HG02763 (cell line): ENCODE measurements around the gene ABCA7.

Experiments
- ATAC-seq: cut with Tn5 transposase; IDR thresholded peaks from one replicate; pipeline ENCODE4 v1.9.1; 2021; ENCODE audit warnings: mild to moderate bottlenecking, moderate library complexity; ENCODE audit not compliant: unreplicated experiment

ABCA7 gene

GRCh38 chr19:1068009-1069001, 28.4 kb downstream of the ABCA7 start:
- no peak for ATAC-seq

GRCh38 chr19:1069009-1069779, 29.3 kb downstream of the ABCA7 start:
- no peak for ATAC-seq

DNA sequence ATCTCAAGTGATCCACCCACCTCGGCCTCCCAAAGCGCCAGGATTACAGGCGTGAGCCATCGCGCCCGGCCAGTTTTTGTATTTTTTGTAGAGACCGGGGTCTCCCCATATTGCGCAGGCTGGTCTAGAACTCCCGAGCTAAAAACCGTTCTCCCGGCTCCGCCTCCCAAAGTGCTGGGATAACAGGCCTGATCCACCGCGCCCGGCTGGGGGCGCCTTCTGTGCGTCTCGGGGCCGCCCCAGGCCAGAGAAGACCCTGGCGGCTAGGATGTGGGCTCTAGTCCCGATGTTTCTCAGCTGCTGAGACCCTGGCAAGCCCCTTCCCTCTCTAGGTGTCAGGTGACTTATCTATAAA, 30.6 kb downstream of the ABCA7 start:
- ATAC-seq, result no peak

DNA sequence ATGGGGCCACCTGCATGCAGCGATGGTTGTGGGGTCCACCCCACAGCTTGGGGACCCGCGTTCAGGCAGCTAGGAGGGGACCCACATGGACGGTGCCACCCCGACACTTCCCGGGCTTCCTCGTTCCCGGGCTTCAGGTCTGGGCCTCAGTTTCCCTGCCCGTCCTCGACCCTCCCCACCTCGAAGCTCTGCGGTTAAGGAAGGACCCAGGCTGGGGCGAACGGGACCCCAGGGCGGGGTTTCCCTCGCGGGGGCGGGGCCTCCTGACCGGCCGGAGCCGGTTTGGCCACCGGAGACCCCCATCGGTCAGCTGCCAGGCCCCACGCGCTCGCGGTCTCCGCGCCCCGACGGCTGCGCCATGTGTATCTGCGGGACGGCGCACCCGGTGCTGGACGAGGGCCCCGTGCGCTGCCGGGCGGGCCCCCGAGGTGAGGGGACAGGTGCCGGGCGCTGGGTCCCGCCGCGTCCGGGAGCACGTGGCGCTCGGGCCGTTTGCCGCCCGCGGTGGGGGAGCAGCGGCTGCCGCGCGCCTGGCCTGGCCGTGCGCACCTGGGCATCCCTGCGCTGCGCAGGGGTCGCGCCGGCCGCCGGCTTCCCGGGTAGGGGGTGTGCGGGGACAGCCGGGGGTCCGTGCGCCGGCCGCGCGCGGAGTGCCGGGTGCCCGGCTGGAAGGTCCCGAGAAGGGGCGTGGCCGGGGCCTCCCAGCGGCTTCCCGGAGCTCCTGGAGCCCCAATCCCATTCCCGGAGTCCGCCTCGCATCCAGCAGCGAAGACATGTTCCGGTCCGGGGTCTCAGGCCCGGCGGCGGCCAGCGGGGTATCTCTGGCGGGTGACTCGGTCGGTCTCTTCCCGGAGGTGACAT, 31.3 kb downstream of the ABCA7 start:
- no peak for ATAC-seq

DNA sequence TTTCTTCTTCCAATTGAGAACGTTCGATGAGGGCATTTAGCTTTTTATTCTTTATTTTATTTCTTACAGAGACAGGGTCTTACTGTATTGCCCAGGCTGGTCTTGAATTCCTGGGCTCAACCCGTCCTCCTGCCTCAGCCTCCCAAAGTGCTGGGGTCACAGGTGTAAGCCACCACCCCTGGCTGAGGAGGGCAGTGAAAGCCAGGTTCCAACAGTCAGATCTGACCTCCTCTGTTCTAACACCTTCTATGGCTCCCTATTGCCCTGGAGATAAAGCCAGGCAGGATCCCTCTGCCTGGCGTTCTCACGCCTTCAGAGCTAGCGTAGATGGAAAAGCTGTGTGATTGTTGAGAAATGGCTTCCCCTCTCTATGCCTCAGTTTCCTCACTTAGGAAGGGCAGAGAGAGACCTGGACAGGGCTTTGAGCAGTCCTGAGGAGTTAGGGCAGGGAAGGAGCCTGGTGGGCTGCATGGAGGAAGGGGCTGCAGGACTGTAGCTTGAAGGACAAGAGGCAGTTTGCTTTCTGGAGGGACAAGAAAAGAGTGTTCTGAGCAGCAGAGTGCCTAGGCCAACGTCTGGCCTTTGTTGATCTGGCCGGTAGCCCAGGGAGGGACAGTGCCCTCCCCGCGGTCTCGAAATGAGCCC, 32.6 kb downstream of the ABCA7 start:
- ATAC-seq, result no peak

- ATAC-seq, result no peak
These were observed 33.4 kb downstream of the ABCA7 start for GRCh38 chr19:1073063-1073955.

DNA sequence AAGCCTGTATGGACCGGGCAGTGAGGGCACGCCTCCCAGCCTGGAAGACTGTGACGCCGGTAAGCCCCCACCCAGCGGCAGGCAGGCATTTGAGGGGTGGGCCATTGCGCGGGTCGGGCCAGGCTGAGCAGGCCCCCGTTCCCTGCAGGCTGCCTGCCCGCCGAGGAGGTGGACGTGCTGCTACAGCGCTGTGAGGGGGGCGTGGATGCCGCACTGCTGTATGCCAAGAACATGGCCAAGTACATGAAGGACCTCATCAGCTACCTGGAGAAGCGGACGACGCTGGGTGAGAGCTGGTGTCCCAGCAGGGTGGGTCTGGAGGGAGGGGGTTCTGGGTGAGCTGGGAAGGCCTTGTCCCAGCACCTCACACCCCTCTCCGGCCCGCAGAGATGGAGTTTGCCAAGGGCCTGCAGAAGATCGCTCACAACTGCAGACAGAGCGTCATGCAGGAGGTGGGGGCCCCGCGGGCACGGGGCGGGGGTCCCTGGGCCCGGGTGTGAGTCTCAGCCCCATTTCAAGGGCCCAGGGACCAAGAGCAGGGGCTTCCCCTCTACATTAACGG, 34.1 kb downstream of the ABCA7 start:
- ATAC-seq, result no peak

DNA sequence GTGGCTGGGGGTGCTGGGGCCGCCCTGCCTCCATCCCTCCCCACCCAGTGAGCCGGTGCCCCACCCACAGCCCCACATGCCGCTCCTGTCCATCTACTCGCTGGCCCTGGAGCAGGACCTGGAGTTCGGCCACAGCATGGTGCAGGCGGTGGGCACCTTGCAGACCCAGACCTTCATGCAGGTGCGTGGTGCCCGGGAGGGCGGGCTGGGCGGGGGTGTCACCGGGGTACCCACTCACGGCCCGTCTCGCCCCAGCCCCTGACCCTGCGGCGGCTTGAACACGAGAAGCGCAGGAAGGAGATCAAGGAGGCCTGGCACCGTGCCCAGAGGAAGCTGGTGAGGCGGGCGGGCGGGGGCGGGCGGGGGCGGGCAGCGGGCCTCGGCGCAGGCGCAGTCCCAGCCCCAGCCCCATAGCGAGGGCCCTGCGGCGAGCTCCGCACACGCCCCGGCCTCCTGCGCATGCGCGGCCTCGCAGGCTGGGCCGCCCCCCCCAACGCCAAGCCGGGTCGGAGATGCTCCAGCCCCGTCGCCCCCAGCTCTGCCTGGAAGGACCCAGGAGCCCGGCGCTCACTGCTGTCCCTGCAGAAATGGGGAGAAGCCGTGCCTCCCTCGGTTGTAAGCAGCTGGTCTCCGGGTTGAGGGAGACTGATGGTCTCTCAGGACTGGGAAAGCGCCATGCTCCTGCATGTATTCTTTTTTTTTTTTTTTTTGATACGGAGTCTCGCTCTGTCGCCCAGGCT, 34.8 kb downstream of the ABCA7 start:
- ATAC-seq, result peak; percentile 51

DNA sequence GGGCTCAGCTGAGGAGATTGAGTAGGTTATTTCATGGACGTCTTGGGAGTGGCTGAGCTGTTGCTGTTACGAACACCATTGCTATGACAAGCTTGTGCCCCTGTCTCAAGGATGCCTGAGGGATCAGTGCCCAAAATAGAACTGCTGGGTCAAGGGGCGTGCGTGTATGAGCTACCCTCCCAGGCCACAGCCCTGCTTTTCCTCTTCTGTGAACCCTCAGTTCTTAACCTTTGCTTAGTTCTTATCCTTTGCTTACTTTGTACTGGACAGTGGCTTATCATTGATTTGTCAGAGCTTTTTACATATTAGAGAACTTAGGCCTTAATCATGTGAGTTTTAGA, 36.1 kb downstream of the ABCA7 start:
- ATAC-seq, result no peak

- peak; percentile 52 for ATAC-seq
These were observed 37.0 kb downstream of the ABCA7 start for GRCh38 chr19:1076951-1077350.

DNA sequence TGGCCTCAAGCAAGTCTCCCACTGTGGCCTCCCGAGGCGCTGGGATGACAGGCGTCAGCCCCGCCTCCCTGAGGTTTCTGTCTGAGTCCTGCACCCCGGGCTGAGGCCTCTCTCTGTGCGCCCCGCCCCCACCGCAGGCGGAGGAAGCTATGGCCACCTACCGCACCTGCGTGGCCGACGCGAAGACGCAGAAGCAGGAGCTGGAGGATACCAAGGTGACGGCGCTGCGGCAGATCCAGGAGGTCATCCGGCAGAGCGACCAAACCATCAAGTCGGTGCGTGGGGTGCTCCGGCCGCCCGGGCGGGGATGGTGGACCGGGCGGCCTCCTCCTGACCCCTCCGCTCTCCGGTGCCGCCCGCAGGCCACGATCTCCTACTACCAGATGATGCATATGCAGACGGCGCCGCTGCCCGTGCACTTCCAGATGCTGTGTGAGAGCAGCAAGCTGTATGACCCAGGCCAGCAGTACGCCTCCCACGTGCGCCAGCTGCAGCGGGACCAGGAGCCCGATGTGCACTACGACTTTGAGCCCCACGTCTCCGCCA, 39.7 kb downstream of the ABCA7 start:
- ATAC-seq, result no peak

GRCh38 chr19:1080360-1081161, 40.7 kb downstream of the ABCA7 start:
- no peak for ATAC-seq

DNA sequence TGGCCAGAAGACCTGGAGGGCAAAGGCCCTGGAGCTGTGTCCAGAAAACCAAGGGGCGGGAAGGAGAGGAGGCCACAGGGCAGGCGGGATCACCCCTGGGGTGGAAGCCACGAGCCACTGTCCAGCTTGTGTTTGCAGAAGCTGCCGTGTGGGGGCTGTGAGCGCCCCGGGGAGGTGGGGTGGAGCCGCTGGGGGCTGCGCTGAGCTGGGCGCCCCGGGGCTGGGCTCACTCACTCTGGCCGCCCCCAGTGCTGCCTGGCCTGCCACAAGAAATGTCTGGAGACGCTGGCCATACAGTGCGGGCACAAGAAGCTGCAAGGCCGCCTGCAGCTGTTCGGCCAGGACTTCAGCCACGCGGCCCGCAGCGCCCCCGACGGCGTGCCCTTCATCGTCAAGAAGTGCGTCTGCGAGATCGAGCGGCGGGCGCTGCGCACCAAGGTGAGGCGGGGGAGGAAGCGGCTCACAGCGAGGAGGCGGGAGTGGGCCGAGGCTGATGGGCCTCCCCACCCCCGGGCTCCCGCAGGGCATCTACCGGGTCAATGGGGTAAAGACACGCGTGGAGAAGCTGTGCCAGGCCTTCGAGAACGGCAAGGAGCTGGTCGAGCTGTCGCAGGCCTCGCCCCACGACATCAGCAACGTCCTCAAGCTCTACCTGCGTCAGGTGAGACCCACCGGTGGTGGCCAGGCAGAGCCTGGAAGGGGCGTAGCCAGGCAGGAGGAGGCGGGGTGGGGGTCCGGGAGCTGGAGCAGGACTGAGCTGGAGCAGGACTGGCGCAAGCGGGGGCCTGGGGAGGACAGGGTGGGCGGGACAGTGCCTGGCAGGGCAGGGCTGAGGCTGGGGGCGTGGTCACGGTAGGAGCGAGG, 41.6 kb downstream of the ABCA7 start:
- no peak for ATAC-seq

GRCh38 chr19:1082165-1082927, 42.4 kb downstream of the ABCA7 start:
- ATAC-seq, result no peak

- no peak for ATAC-seq
These were observed 43.3 kb downstream of the ABCA7 start for GRCh38 chr19:1082928-1083816.
